Fibroblast of lung (primary cell): ENCODE measurements around the gene RPS6KB1. TPM values are rescaled to one million over a fixed set of nuclear protein-coding genes. Genes with fewer than 3 reads are reported as not detected.
A peak's percentile ranks its signal among the peaks of the same experiment; 100 is the strongest.

Experiments used
- DNase-seq, 2 donors: peaks; one replicate each; pipeline versions ENCODE4 v3.0.0 to v3.0.0-alpha.2; 2010; ENCODE audit warnings: low read depth in 2 of 2
- H2AFZ ChIP-seq: 2 replicates; pipeline ENCODE4 v1.5.1; 2012; ENCODE audit warnings: low read length, control low read depth, inconsistent platforms
- H3K27ac ChIP-seq: 2 replicates; pipeline ENCODE4 v1.5.1; 2011; ENCODE audit warnings: low read length, control low read depth; ENCODE audit not compliant: insufficient read depth
- H3K27me3 ChIP-seq: 2 replicates; pipeline ENCODE4 v1.5.1; 2011; ENCODE audit warnings: mild to moderate bottlenecking, low read length; ENCODE audit not compliant: control insufficient read depth, insufficient read depth
- H3K36me3 ChIP-seq: 2 replicates; pipeline ENCODE4 v1.5.1; 2011; ENCODE audit warnings: low read length; ENCODE audit not compliant: control insufficient read depth, insufficient read depth
- H3K4me1 ChIP-seq: 2 replicates; pipeline ENCODE4 v1.5.1; 2011; ENCODE audit warnings: low read length; ENCODE audit not compliant: control insufficient read depth, insufficient read depth; ENCODE audit errors: extremely low read depth
- H3K4me2 ChIP-seq: 2 replicates; pipeline ENCODE4 v1.5.1; 2011; ENCODE audit warnings: low read length, control low read depth; ENCODE audit not compliant: insufficient read depth; ENCODE audit errors: extremely low read depth
- H3K4me3 ChIP-seq, 4 experiments: fragments of 200-600 bp in 1 of 4; sonication (generic) in 1 of 4; replicated peaks in 1 of 4; 2 replicates each; pipeline ENCODE4 v1.5.1; 2011 to 2016; ENCODE audit warnings: low read length in 4 of 4, low read depth in 3 of 4, mild to moderate bottlenecking in 3 of 4, control low read depth in 2 of 4, inconsistent platforms in 1 of 4, mixed read lengths in 1 of 4; ENCODE audit not compliant: insufficient read depth in 1 of 4; ENCODE audit errors: control extremely low read depth in 1 of 4
- H3K79me2 ChIP-seq: 2 replicates; pipeline ENCODE4 v1.5.1; 2012; ENCODE audit warnings: mild to moderate bottlenecking, low read length, inconsistent platforms; ENCODE audit not compliant: control insufficient read depth, insufficient read depth
- H3K9ac ChIP-seq: 2 replicates; pipeline ENCODE4 v1.5.1; 2011; ENCODE audit warnings: mild to moderate bottlenecking, low read length, control low read depth; ENCODE audit not compliant: insufficient read depth
- H3K9me3 ChIP-seq: 2 replicates; pipeline ENCODE4 v1.5.1; 2012; ENCODE audit warnings: low read depth, low read length; ENCODE audit not compliant: control insufficient read depth, insufficient read depth
- H4K20me1 ChIP-seq: 2 replicates; pipeline ENCODE4 v1.5.1; 2011; ENCODE audit warnings: low read length; ENCODE audit not compliant: control insufficient read depth, insufficient read depth; ENCODE audit errors: extremely low read depth
- EZH2 ChIP-seq: IDR thresholded peaks from 2 replicates; pipeline ENCODE4 v1.5.1; 2012; ENCODE audit warnings: low read length, control low read depth, mild to moderate bottlenecking; ENCODE audit errors: missing control alignments
- polyA minus RNA-seq: library from RNA; depleted of rRNA, polyadenylated mRNA; stranded (reverse); fragments of >200 nt; gene quantifications from 2 replicates; pipeline ENCODE4 v1.2.3, GENCODE V29; 2011; ENCODE audit warnings: low replicate concordance
- polyA plus RNA-seq, 2 donors: library from polyadenylated mRNA; depleted of rRNA in 1 of 2; stranded (reverse) in 1 of 2; unstranded in 1 of 2; fragments of >200 nt; gene quantifications; 2 replicates each; pipeline ENCODE4 v1.2.1, GENCODE V29; 2011 to 2012; ENCODE audit warnings: missing spikeins in 1 of 2
- total RNA-seq: library from RNA; depleted of rRNA; stranded (reverse); fragments of >200 nt; gene quantifications from 2 replicates; pipeline ENCODE4 v1.2.1, GENCODE V29; 2014
- TF ChIP-seq, protein P1 (sequence below), 2 donors: IDR thresholded peaks in 1 of 2; conservative IDR thresholded peaks in 1 of 2; 1 replicate in 1 of 2; 2 replicates in 1 of 2; pipeline ENCODE4 v1.5.1; 2011 to 2012; ENCODE audit warnings: low read length in 2 of 2, control low read depth in 1 of 2, inconsistent platforms in 1 of 2, low read depth in 1 of 2, mild to moderate bottlenecking in 1 of 2

RPS6KB1 gene
- total RNA-seq (21.3 and 21.6 TPM in 2 replicates), polyA plus RNA-seq (14.8 and 16.0 TPM in 2 replicates), polyA minus RNA-seq (0.67 and 1.0 TPM in 2 replicates)
- 16.9 and 20.7 TPM in 2 replicates for polyA plus RNA-seq (2012)

DNA sequence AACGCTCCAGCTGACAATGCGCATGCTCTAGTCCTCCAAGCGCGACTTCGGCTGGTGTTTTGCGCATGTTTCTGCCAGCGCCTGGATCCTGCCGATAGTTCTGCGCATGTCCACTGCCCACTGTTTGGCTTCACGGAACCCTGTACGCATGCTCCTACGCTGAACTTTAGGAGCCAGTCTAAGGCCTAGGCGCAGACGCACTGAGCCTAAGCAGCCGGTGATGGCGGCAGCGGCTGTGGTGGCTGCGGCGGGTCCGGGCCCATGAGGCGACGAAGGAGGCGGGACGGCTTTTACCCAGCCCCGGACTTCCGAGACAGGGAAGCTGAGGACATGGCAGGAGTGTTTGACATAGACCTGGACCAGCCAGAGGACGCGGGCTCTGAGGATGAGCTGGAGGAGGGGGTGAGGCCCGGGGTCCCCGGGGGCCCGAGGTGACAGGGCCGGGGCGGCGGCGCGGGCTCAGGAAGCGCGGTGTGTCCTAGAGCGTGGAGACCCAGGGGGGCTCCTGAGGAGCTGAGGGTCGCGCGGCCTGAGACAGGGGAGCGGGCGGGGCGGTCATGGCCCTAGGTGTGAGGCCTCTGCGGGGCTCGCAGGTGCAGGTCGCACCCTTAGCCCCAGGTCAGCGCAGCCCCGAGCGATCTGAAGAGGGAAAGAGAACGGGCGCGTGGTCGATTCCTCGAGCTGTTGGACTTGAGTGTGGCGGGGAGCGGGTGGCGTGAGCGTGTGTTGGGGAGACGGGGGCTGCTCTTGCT, at the start of gene RPS6KB1, which contains the start of gene TUBD1:
Gene RPS6KB1, plus strand, starts transcription at position 198 of the 752 bp plus-strand sequence. Its CDS starts 64 bp downstream, at position 262.
Gene TUBD1, minus strand, starts transcription at position 20 of the 752 bp plus-strand sequence. CDS start 1,941 bp downstream, outside the sequence.
- Histone ChIP-seq H3K36me3 (no peaks in the 10 kb centered on the region), H3K79me2 (peaks cover 41% of the 10 kb centered on the region), H3K4me3 (peak within 1 kb of the TSS; percentile 62 to 96 (median 80)), H4K20me1 (no peaks in the 10 kb centered on the region), H2AFZ (peak within 1 kb of the TSS; percentile 71), H3K4me2 (peak within 1 kb of the TSS; percentile 70), H3K27me3 (no peaks in the 10 kb centered on the region), H3K9ac (peak within 1 kb of the TSS; percentile 81), H3K4me1 (peaks cover 6% of the 10 kb centered on the region), H3K9me3 (no peaks in the 10 kb centered on the region), H3K27ac (peak within 1 kb of the TSS; percentile 70)
- DNase-seq = peak in 1 of 2 donors; percentile 98
- TF ChIP-seq, protein P1, sequence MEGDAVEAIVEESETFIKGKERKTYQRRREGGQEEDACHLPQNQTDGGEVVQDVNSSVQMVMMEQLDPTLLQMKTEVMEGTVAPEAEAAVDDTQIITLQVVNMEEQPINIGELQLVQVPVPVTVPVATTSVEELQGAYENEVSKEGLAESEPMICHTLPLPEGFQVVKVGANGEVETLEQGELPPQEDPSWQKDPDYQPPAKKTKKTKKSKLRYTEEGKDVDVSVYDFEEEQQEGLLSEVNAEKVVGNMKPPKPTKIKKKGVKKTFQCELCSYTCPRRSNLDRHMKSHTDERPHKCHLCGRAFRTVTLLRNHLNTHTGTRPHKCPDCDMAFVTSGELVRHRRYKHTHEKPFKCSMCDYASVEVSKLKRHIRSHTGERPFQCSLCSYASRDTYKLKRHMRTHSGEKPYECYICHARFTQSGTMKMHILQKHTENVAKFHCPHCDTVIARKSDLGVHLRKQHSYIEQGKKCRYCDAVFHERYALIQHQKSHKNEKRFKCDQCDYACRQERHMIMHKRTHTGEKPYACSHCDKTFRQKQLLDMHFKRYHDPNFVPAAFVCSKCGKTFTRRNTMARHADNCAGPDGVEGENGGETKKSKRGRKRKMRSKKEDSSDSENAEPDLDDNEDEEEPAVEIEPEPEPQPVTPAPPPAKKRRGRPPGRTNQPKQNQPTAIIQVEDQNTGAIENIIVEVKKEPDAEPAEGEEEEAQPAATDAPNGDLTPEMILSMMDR (conservative IDR thresholded peaks at IDR 0.05 in 1 of 2, IDR thresholded peaks at IDR 0.05 in 1 of 2; ENCODE audit: low read depth in 1 of 2, low read length in 2 of 2) = no peak
- no peak for TF ChIP-seq EZH2

DNA sequence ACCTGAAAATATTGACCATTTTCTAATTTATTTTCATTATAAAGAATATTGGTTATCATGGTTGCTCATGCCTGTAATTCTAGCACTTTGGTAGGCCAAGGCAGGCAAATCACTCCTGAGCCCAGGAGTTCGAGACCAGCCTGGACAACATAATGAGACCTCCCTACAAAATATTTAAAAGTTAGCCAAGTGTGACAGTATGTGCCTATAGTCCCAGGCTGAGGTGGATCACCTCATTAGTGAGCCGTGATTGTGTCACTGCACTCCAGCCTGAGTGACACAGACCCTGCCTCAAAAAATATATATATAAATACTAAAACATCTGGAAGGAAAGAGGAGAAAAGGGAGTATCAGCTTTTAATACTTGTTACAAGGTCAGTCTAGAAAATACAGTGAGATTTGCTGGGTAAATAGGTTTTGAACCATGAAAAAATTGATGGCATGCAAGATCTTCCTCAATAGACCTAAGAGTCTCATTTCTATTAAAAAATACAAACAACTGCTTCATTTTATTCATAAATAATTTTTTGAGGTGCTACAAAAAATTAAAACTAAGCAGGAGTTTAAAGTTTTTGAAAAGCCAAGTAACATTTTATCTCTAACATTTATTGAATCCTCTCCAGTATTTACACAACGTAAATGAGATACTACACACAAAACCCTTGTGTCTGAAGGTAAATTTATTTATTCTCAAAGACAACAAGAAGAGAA, 47.9 kb upstream of the RPS6KB1 start:
- DNase-seq = peak; percentile 75 to 77
- Histone ChIP-seq H3K9ac (no peak overlapping the region), H3K4me2 (peak overlapping the region; percentile 42), H3K4me1 (peaks cover 10% of the 10 kb centered on the region), H3K36me3 (peaks cover 2% of the 10 kb centered on the region), H2AFZ (no peak overlapping the region), H4K20me1 (no peaks in the 10 kb centered on the region), H3K27ac (peak overlapping the region; percentile 90), H3K9me3 (no peaks in the 10 kb centered on the region), H3K4me3 (no peak overlapping the region), H3K27me3 (no peaks in the 10 kb centered on the region), H3K79me2 (peaks cover 22% of the 10 kb centered on the region)
- TF ChIP-seq, protein P1 (conservative IDR thresholded peaks at IDR 0.05 in 1 of 2, IDR thresholded peaks at IDR 0.05 in 1 of 2; ENCODE audit: low read depth in 1 of 2, low read length in 2 of 2) = no peak
- no peak for TF ChIP-seq EZH2
